ENCODE data around the gene RMC1.

RMC1 gene

DNA sequence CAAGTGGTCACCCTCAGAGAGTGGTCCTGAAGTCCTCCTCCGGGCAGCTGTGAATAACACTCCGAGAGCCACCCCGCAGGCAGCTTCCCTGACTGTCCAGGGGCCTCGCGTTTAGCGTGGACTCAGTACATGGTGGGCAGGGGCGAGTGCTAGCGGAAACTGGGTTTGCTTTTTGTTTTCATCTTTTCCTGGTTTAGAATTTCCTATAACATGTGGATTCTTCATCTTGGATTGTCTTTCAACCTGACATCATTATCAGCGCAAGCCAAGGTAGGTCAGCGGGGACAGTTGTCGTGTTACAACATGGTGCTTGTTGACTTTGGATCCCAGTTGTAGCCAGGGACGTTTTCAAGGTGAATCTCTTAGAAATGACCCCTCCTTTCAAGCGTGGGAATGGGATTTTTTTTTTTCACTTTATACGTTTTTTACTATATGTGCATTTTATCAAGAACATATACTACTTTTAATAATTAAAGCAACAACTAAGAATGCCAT, 20.9 kb downstream of the RMC1 start:
- TF ChIP-seq SIN3A (IDR thresholded peaks at IDR 0.05; ENCODE audit: borderline replicate concordance, insufficient read depth, low read length) (no peak), POLR2AphosphoS5 (IDR thresholded peaks at IDR 0.05; ENCODE audit: low read depth, low read length) (no peak), FOXP2 (optimal IDR thresholded peaks at IDR 0.05; ENCODE audit: borderline replicate concordance, extremely low read depth, extremely low read length, insufficient read depth) (no peak), TAF1 (IDR thresholded peaks at IDR 0.05; ENCODE audit: borderline replicate concordance, insufficient read depth, low read length) (no peak)
- TF ChIP-seq, protein P1, sequence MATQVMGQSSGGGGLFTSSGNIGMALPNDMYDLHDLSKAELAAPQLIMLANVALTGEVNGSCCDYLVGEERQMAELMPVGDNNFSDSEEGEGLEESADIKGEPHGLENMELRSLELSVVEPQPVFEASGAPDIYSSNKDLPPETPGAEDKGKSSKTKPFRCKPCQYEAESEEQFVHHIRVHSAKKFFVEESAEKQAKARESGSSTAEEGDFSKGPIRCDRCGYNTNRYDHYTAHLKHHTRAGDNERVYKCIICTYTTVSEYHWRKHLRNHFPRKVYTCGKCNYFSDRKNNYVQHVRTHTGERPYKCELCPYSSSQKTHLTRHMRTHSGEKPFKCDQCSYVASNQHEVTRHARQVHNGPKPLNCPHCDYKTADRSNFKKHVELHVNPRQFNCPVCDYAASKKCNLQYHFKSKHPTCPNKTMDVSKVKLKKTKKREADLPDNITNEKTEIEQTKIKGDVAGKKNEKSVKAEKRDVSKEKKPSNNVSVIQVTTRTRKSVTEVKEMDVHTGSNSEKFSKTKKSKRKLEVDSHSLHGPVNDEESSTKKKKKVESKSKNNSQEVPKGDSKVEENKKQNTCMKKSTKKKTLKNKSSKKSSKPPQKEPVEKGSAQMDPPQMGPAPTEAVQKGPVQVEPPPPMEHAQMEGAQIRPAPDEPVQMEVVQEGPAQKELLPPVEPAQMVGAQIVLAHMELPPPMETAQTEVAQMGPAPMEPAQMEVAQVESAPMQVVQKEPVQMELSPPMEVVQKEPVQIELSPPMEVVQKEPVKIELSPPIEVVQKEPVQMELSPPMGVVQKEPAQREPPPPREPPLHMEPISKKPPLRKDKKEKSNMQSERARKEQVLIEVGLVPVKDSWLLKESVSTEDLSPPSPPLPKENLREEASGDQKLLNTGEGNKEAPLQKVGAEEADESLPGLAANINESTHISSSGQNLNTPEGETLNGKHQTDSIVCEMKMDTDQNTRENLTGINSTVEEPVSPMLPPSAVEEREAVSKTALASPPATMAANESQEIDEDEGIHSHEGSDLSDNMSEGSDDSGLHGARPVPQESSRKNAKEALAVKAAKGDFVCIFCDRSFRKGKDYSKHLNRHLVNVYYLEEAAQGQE (IDR thresholded peaks at IDR 0.05; ENCODE audit: insufficient read depth in 1 of 2, low read depth in 2 of 2, low read length in 2 of 2), result no peak

DNA sequence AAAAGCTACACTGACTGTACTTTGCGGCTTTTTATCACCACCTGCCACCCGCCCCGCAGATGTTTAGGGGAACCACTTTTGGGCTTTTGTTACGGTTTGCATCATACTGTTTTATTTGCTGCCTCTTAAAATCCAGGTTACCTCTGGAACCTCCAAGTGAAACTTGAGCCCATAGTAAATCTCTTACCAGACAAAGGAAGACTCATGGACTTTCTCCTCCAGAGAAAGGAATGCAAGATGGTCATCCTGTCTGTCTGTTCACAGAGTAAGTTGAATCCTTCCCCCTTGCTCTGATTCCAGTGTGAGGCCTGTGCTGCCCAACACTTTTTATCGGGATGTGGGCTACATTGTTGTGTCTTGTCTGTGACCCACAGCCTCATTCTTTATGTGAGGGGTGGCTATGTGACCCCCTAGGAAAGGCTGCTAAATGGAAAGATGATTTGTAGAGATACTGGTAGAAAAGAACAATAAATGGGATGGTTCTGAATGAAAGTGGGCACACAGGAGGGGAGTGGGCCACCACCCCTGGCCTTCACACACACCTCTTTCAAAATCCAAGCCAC, 23.3 kb downstream of the RMC1 start:
- TF ChIP-seq SIN3A (IDR thresholded peaks at IDR 0.05; ENCODE audit: borderline replicate concordance, insufficient read depth, low read length) (no peak), FOXP2 (optimal IDR thresholded peaks at IDR 0.05; ENCODE audit: borderline replicate concordance, extremely low read depth, extremely low read length, insufficient read depth) (no peak), TAF1 (IDR thresholded peaks at IDR 0.05; ENCODE audit: borderline replicate concordance, insufficient read depth, low read length) (no peak), POLR2AphosphoS5 (IDR thresholded peaks at IDR 0.05; ENCODE audit: low read depth, low read length) (no peak)
- TF ChIP-seq, protein P1 (IDR thresholded peaks at IDR 0.05; ENCODE audit: insufficient read depth in 1 of 2, low read depth in 2 of 2, low read length in 2 of 2), result no peak

DNA sequence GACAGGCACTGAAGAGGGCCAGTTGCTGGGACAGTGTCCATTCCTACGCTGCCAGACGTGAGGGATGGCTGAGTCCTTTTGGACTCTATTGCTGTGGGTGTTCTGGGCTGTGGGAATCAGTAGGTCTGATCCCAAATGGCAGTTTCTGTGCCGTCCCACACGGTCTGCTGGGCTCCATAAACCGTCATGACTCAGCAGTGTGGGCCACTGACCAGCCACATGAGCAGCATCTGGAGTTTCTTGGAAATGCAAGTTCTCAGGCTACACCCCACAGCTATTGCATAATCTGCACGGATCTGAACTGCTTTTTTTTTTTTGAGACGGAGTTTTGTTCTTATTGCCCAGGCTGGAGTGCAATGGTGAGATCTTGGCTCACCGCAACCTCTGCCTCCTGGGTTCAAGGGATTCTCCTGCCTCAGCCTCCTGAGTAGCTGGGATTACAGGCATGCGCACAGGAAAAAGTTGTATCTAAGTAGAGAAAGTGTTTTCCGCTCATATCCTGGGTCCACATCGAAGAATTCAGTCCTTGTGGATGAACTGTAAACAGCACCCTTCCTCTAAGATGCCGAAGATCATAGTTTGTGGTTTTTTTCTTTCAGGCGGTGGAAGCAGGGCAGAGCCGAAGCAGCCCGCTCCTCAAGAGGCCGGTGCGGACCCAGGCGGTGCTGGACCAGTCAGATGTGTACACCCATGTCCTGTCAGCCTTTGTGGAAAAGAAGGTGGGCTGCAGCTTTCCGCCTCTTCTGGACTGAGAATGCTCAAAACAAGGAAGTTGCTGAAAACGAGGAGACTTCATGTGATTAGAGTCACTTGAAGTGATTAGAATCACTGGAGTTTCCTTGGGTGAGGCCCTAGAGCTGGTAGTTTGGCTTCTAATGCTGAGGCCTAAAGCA, 25.5 kb downstream of the RMC1 start:
- no peak for TF ChIP-seq SIN3A (IDR thresholded peaks at IDR 0.05; ENCODE audit: borderline replicate concordance, insufficient read depth, low read length)
- no peak for TF ChIP-seq POLR2AphosphoS5 (IDR thresholded peaks at IDR 0.05; ENCODE audit: low read depth, low read length)
- no peak for TF ChIP-seq FOXP2 (optimal IDR thresholded peaks at IDR 0.05; ENCODE audit: borderline replicate concordance, extremely low read depth, extremely low read length, insufficient read depth)
- TF ChIP-seq, protein P1 (IDR thresholded peaks at IDR 0.05; ENCODE audit: insufficient read depth in 1 of 2, low read depth in 2 of 2, low read length in 2 of 2), result no peak
- no peak for TF ChIP-seq TAF1 (IDR thresholded peaks at IDR 0.05; ENCODE audit: borderline replicate concordance, insufficient read depth, low read length)

DNA sequence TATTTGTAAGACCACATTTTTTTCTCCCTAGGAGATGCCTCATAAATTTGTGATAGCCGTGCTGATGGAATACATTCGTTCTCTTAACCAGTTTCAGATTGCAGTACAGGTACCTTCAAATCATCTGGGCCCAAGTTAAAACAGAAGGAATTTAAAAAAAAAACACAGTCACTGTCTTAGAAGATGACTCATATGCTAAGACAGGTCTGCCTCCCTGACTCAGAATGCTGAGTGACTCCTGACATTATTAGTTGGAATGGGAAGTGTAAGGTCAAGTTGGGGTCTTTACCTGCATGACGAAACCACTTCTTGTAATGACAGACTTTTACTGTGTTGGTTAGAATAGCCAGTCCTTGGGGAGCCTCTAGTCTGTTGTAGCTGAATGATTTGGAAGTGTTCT, 26.3 kb downstream of the RMC1 start:
- no peak for TF ChIP-seq TAF1 (IDR thresholded peaks at IDR 0.05; ENCODE audit: borderline replicate concordance, insufficient read depth, low read length)
- TF ChIP-seq, protein P1 (IDR thresholded peaks at IDR 0.05; ENCODE audit: insufficient read depth in 1 of 2, low read depth in 2 of 2, low read length in 2 of 2), result no peak
- TF ChIP-seq FOXP2 (optimal IDR thresholded peaks at IDR 0.05; ENCODE audit: borderline replicate concordance, extremely low read depth, extremely low read length, insufficient read depth), result no peak
- no peak for TF ChIP-seq POLR2AphosphoS5 (IDR thresholded peaks at IDR 0.05; ENCODE audit: low read depth, low read length)
- TF ChIP-seq SIN3A (IDR thresholded peaks at IDR 0.05; ENCODE audit: borderline replicate concordance, insufficient read depth, low read length), result no peak
